HepG2 (cell line): ENCODE measurements around the gene MRPL28. TPM values are rescaled to one million over a fixed set of nuclear protein-coding genes. Genes with fewer than 3 reads are reported as not detected.

Experiments used
- BCL3 ChIP-seq: sonication (generic); formaldehyde crosslinking; IDR thresholded peaks from 2 replicates; pipeline ENCODE4 v1.5.1; 2020; ENCODE audit warnings: mild to moderate bottlenecking, missing genetic modification reagents, moderate library complexity
- FOXO4 ChIP-seq: sonication (generic); formaldehyde crosslinking; conservative IDR thresholded peaks from 2 replicates; pipeline ENCODE4 v1.8.1; 2023; ENCODE audit warnings: missing genetic modification reagents
- HNRNPH1 ChIP-seq: fragments of 200-400 bp; formaldehyde crosslinking; optimal IDR thresholded peaks from 2 replicates; pipeline ENCODE3; 2017; ENCODE audit warnings: mild to moderate bottlenecking, low read depth, low read length
- HNRNPL ChIP-seq: fragments of 200-400 bp; formaldehyde crosslinking; IDR thresholded peaks from 2 replicates; pipeline ENCODE4 v1.6.1; 2017; ENCODE audit warnings: mild to moderate bottlenecking, low read depth, low read length
- MED1 ChIP-seq: sonication (generic); formaldehyde crosslinking; IDR thresholded peaks from 2 replicates; pipeline ENCODE4 v1.4.0; 2020; ENCODE audit warnings: missing genetic modification reagents
- MIXL1 ChIP-seq: IDR thresholded peaks from 2 replicates; pipeline ENCODE4 v1.6.1; 2016
- MXI1 ChIP-seq: IDR thresholded peaks from 3 replicates; pipeline ENCODE4 v1.6.1; 2012; ENCODE audit warnings: low read depth, low read length, inconsistent platforms, borderline replicate concordance
- NCOA1 ChIP-seq: sonication (generic); formaldehyde crosslinking; IDR thresholded peaks from 2 replicates; pipeline ENCODE4 v1.9.0; 2021; ENCODE audit warnings: missing genetic modification reagents
- PCBP1 ChIP-seq: fragments of 200-400 bp; formaldehyde crosslinking; IDR thresholded peaks from 2 replicates; pipeline ENCODE4 v1.6.1; 2017; ENCODE audit warnings: mild to moderate bottlenecking, low read depth, low read length, borderline replicate concordance
- PHF5A ChIP-seq: IDR thresholded peaks from one replicate; pipeline ENCODE4 v1.6.1; 2018; ENCODE audit warnings: low read depth, missing genetic modification reagents; ENCODE audit not compliant: unreplicated experiment
- PHF8 ChIP-seq: sonication (generic); formaldehyde crosslinking; IDR thresholded peaks from 2 replicates; pipeline ENCODE4 v1.5.0; 2020; ENCODE audit warnings: missing genetic modification reagents
- ZBTB21 ChIP-seq: sonication (generic); formaldehyde crosslinking; IDR thresholded peaks from 2 replicates; pipeline ENCODE4 v1.4.0; 2020; ENCODE audit warnings: missing genetic modification reagents
- ZFYVE20 ChIP-seq: sonication (generic); formaldehyde crosslinking; IDR thresholded peaks from 2 replicates; pipeline ENCODE4 v1.8.0; 2023; ENCODE audit warnings: low read depth, mild to moderate bottlenecking, moderate library complexity, missing genetic modification reagents, borderline replicate concordance
- ZNF280D ChIP-seq: sonication (generic); formaldehyde crosslinking; IDR thresholded peaks from 2 replicates; pipeline ENCODE4 v1.5.1; 2020; ENCODE audit warnings: mild to moderate bottlenecking, missing genetic modification reagents
- ZNF616 ChIP-seq: sonication (generic); formaldehyde crosslinking; IDR thresholded peaks from 2 replicates; pipeline ENCODE4 v1.5.0; 2020; ENCODE audit warnings: low read depth, mild to moderate bottlenecking, missing genetic modification reagents
- ZNF678 ChIP-seq: sonication (generic); formaldehyde crosslinking; IDR thresholded peaks from 2 replicates; pipeline ENCODE4 v1.4.0; 2020; ENCODE audit warnings: mild to moderate bottlenecking, missing genetic modification reagents
- polyA plus RNA-seq, 8 experiments: library from polyadenylated mRNA; depleted of rRNA in 3 of 8; stranded (reverse) in 7 of 8; unstranded in 1 of 8; fragments of >200 nt; fragmentation: Illumina TruSeq in 4 of 8; extraction: Trizol in 4 of 8; gene quantifications; 2 replicates each; pipeline versions ENCODE4 v1.2.1 to v1.2.3, GENCODE V29; 2011 to 2016; ENCODE audit warnings: low read depth in 4 of 8, missing spikeins in 1 of 8, mixed read lengths in 1 of 8; ENCODE audit not compliant: insufficient read depth in 1 of 8
- total RNA-seq, 5 experiments: library from RNA; depleted of rRNA; stranded (reverse); fragments of >200 nt; fragmentation: Illumina TruSeq; extraction: Trizol; gene quantifications; 2 replicates each; pipeline ENCODE4 v1.2.3, GENCODE V29; 2016; ENCODE audit warnings: low read depth in 1 of 5
- TF ChIP-seq, protein P1 (sequence below): sonication (generic); formaldehyde crosslinking; IDR thresholded peaks from 2 replicates; pipeline ENCODE4 v1.9.0; 2021; ENCODE audit warnings: missing genetic modification reagents, borderline replicate concordance
- TF ChIP-seq, protein P2 (sequence below): sonication (generic); formaldehyde crosslinking; IDR thresholded peaks from 2 replicates; pipeline ENCODE4 v1.8.1; 2023; ENCODE audit warnings: missing genetic modification reagents, inconsistent platforms, borderline replicate concordance
- TF ChIP-seq, protein P3 (sequence below): sonication (generic); formaldehyde crosslinking; IDR thresholded peaks from 2 replicates; pipeline ENCODE4 v1.4.0; 2020; ENCODE audit warnings: missing genetic modification reagents

Gene MRPL28
- total and polyA plus RNA-seq, 2 of the 13 experiments (the other 11 are each of a cell fraction or from before 2014, with no cell fraction given), result 114 to 135 TPM

DNA sequence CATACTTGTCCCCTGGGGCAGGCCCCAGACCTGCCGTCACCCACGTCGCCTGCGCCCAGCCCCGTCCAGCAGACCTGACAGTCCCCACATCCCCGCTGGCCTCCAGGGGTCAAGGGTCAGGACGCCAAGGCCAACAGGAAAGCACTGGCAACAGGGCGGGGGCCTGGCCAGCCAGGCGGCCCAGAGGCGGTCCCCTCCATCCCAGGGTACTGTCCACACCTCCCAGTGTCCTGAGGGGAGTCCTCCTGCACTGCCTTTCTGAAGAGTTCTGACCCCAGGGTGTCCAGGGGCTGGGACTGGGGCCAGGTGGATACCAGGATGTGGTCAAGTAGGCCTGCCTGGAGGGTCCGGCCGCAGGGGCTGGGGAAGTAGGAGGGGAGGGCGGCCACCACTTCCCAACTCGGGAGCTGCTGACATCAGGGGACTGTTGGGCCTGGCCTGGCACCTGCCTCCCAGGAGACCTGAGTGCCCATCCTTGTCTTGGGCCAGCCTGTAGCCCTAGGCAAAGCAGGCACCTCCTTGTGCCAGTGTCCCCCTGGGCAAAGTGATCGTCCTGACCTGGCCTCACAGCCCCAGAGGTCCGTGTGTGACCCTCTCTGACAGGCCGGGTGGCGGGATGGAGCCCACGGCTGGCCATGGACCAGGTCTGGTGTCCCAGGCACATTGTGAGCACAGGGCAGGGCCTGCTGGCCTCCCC is 11.1 kb downstream of the MRPL28 start (continued):
- TF ChIP-seq, protein P1, sequence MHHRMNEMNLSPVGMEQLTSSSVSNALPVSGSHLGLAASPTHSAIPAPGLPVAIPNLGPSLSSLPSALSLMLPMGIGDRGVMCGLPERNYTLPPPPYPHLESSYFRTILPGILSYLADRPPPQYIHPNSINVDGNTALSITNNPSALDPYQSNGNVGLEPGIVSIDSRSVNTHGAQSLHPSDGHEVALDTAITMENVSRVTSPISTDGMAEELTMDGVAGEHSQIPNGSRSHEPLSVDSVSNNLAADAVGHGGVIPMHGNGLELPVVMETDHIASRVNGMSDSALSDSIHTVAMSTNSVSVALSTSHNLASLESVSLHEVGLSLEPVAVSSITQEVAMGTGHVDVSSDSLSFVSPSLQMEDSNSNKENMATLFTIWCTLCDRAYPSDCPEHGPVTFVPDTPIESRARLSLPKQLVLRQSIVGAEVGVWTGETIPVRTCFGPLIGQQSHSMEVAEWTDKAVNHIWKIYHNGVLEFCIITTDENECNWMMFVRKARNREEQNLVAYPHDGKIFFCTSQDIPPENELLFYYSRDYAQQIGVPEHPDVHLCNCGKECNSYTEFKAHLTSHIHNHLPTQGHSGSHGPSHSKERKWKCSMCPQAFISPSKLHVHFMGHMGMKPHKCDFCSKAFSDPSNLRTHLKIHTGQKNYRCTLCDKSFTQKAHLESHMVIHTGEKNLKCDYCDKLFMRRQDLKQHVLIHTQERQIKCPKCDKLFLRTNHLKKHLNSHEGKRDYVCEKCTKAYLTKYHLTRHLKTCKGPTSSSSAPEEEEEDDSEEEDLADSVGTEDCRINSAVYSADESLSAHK (CRISPR knock-in tag), result no peak
- peak; percentile 56 for TF ChIP-seq PHF8 (CRISPR knock-in tag)
- TF ChIP-seq ZBTB21 (CRISPR knock-in tag), result no peak
- TF ChIP-seq PCBP1, result no peak
- no peak for TF ChIP-seq ZNF616
- TF ChIP-seq, protein P2, sequence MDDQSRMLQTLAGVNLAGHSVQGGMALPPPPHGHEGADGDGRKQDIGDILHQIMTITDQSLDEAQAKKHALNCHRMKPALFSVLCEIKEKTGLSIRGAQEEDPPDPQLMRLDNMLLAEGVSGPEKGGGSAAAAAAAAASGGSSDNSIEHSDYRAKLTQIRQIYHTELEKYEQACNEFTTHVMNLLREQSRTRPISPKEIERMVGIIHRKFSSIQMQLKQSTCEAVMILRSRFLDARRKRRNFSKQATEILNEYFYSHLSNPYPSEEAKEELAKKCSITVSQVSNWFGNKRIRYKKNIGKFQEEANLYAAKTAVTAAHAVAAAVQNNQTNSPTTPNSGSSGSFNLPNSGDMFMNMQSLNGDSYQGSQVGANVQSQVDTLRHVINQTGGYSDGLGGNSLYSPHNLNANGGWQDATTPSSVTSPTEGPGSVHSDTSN (CRISPR knock-in tag), result no peak
- TF ChIP-seq MED1, result peak; percentile 98
- TF ChIP-seq FOXO4, result no peak
- TF ChIP-seq MXI1, result peak; percentile 35; the same call in 1 of the 3 replicates
- TF ChIP-seq NCOA1, result no peak
- no peak for TF ChIP-seq ZNF280D (CRISPR knock-in tag)
- TF ChIP-seq, protein P3, sequence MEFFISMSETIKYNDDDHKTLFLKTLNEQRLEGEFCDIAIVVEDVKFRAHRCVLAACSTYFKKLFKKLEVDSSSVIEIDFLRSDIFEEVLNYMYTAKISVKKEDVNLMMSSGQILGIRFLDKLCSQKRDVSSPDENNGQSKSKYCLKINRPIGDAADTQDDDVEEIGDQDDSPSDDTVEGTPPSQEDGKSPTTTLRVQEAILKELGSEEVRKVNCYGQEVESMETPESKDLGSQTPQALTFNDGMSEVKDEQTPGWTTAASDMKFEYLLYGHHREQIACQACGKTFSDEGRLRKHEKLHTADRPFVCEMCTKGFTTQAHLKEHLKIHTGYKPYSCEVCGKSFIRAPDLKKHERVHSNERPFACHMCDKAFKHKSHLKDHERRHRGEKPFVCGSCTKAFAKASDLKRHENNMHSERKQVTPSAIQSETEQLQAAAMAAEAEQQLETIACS (CRISPR knock-in tag), result no peak
- TF ChIP-seq ZNF678, result no peak
- TF ChIP-seq ZFYVE20 (CRISPR knock-in tag), result no peak
- no peak for TF ChIP-seq HNRNPH1
- TF ChIP-seq HNRNPL, result peak; percentile 86
- TF ChIP-seq BCL3, result peak; percentile 87; the same call in 1 of the 2 replicates
- TF ChIP-seq PHF5A (CRISPR knock-in tag), result no peak
- 0 out of 2 replicates have a peak, but pooled peaks have one; percentile 71 for TF ChIP-seq MIXL1 (CRISPR knock-in tag)
